ENCODE results near the gene ZNF735.

- TF ChIP-seq POLR2AphosphoS5 (IDR thresholded peaks at IDR 0.05; ENCODE audit: low read depth, low read length) (no peak), CTCF (IDR thresholded peaks at IDR 0.05) (no peak), TCF7L2 (IDR thresholded peaks at IDR 0.05; ENCODE audit: low read depth, low read length) (no peak)
- TF ChIP-seq, protein P1, sequence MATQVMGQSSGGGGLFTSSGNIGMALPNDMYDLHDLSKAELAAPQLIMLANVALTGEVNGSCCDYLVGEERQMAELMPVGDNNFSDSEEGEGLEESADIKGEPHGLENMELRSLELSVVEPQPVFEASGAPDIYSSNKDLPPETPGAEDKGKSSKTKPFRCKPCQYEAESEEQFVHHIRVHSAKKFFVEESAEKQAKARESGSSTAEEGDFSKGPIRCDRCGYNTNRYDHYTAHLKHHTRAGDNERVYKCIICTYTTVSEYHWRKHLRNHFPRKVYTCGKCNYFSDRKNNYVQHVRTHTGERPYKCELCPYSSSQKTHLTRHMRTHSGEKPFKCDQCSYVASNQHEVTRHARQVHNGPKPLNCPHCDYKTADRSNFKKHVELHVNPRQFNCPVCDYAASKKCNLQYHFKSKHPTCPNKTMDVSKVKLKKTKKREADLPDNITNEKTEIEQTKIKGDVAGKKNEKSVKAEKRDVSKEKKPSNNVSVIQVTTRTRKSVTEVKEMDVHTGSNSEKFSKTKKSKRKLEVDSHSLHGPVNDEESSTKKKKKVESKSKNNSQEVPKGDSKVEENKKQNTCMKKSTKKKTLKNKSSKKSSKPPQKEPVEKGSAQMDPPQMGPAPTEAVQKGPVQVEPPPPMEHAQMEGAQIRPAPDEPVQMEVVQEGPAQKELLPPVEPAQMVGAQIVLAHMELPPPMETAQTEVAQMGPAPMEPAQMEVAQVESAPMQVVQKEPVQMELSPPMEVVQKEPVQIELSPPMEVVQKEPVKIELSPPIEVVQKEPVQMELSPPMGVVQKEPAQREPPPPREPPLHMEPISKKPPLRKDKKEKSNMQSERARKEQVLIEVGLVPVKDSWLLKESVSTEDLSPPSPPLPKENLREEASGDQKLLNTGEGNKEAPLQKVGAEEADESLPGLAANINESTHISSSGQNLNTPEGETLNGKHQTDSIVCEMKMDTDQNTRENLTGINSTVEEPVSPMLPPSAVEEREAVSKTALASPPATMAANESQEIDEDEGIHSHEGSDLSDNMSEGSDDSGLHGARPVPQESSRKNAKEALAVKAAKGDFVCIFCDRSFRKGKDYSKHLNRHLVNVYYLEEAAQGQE (IDR thresholded peaks at IDR 0.05; ENCODE audit: insufficient read depth in 1 of 2, low read depth in 2 of 2, low read length in 1 of 2): no peak
Measured at GRCh38 chr7:64181586-64181985, 25.4 kb upstream of the ZNF735 start.
